ENCODE measurements around the gene LRP6. TPM values are rescaled to one million over a fixed set of nuclear protein-coding genes. Genes with fewer than 3 reads are reported as not detected.

The LRP6 gene
- total RNA-seq, 2 donors from 2014 or later, result 31.2 to 32.7 TPM

DNA sequence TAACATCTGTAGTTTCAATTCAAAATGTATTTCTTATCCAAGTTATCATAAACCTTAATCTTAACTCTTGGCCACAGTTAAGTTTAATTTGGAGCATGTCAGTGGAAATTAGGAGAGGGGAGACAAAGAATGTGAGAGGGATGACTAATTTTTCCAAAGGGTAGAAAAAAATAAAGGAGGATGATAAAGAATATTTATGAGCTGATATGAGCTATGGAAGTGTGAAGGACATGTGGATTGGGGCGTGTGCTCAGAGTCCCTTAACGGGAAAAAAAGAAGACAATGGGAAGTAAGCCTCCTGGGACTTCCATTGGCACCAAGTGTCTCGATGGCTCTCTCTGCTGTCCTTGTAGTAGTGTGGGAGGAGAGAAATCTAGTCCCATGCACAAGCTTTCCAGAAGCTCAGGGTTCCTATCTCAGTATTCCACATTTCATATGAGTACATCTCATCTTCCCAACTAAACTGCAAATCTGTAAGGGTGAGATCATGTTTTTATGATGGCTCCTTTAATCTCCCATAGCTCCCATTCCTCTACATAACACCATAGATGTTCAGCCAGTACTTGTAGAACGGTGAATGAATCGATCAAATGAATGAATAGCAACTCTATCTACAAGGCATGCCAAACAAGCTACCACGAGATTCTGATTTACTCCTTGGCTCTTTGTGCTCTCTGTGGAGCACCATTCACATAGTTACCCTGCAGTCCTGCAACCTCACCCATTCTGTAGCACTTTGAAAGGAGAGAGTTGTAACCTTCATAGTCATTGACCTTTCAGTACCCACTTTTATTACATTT lies 168.8 kb downstream of the LRP6 start:
- ATAC-seq, result no peak
- no peak for DNase-seq
- intact Hi-C loops (cut with DNase I, micrococcal nuclease), result no loop called here

DNA sequence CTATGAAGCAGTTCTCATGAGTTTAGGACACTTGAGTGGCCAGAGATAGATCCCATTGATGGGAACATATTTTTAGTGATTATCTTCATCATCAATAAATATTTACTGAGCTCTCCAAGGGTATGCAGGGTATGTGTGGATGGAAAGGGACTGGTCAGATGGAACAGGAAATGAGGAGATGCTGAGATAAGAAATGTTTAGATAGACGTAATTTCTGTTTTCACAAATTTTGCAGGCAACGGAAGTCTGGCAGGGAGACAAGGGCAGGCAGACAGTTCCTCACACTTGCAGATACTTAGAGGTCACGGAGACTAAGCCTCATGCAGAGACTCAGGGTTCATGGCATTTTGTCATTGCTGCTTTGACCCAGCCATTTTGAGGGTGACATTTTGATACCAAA lies 171.8 kb downstream of the LRP6 start:
- no peak for DNase-seq
- ATAC-seq, result no peak
- intact Hi-C loops (cut with DNase I, micrococcal nuclease), result no loop called here

DNA sequence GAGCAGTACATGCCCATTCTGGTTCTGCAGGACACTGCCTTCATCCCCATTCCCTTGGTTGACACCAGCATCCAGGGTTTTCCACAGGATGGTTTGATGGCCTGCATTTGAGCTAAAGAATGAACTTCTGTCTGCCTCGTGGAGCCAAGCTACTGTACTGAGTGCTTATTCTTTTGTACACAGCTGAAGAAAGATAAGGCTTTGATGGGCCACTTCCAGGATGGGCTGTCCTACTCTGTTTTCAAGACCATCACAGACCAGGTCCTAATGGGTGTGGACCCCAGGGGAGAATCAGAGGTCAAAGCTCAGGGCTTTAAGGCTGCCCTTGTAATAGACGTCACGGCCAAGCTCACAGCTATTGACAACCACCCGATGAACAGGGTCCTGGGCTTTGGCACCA lies 172.4 kb downstream of the LRP6 start:
- ATAC-seq (no peak), DNase-seq (no peak)
- intact Hi-C loops (cut with DNase I, micrococcal nuclease), result no loop called here

- ATAC-seq (peak; percentile 68), DNase-seq (no peak)
- intact Hi-C loops (cut with DNase I, micrococcal nuclease), result no loop called here
These were observed 174.7 kb downstream of the LRP6 start for GRCh38 chr12:12091977-12092663.

GRCh38 chr12:12091071-12091470 lies 175.8 kb downstream of the LRP6 start:
- no peak for DNase-seq
- no peak for ATAC-seq
- intact Hi-C loops (cut with DNase I, micrococcal nuclease), result no loop called here

DNA sequence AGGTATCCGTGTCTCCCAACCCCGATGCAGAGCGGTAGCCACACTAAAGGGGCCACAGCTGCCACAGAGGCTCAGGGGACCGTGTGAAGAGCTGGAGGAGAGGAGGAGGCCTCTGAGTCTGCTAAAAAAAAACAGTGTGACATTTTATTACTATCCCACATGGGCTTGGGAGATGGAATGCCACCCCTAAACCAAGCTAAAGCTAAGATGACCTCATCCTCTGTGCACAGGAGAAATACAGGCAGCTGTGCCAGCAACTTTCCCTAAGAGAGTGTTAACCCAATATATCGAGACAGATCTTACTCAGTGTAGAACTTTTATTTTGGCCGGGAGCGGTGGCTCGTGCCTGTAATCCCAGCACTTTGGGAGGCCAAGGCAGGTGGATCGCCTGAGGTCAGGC lies 178.1 kb downstream of the LRP6 start:
- ATAC-seq (no peak), DNase-seq (no peak)
- intact Hi-C loops (cut with DNase I, micrococcal nuclease), result loop anchor here in 1 of 2 donors (10.0 kb wide), 1 partner anchor 246 kb away; no protein-coding TSS in a partner anchor

DNA sequence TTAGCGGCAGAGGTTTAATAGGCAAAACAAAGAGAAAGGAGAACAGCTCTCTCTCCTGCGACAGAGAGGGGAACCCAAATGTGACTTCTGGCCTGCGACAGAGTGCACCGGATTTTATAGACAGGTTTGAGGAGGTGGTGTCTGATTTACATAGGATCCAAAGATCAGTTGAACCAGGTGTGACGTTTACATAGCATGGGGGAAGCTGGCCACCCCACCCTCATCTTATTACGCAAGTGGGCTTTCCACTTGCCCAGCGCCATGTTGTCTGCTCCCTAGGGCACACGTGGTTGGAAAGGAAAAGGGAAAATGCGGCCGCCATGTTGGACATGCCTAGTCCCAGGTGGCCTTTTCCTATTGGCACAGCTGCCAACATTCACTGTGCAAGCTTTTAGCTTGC lies 178.7 kb downstream of the LRP6 start:
- DNase-seq (no peak), ATAC-seq (no peak)
- intact Hi-C loops (cut with DNase I, micrococcal nuclease), result loop anchor here in 1 of 2 donors (10.0 kb wide), 1 partner anchor 247 kb away; no protein-coding TSS in a partner anchor

GRCh38 chr12:12087693-12088034 lies 179.2 kb downstream of the LRP6 start:
- intact Hi-C loops (cut with DNase I, micrococcal nuclease), result loop anchor here in 1 of 2 donors (10.0 kb wide), 1 partner anchor 247 kb away; no protein-coding TSS in a partner anchor
- ATAC-seq, result no peak
- DNase-seq, result no peak

DNA sequence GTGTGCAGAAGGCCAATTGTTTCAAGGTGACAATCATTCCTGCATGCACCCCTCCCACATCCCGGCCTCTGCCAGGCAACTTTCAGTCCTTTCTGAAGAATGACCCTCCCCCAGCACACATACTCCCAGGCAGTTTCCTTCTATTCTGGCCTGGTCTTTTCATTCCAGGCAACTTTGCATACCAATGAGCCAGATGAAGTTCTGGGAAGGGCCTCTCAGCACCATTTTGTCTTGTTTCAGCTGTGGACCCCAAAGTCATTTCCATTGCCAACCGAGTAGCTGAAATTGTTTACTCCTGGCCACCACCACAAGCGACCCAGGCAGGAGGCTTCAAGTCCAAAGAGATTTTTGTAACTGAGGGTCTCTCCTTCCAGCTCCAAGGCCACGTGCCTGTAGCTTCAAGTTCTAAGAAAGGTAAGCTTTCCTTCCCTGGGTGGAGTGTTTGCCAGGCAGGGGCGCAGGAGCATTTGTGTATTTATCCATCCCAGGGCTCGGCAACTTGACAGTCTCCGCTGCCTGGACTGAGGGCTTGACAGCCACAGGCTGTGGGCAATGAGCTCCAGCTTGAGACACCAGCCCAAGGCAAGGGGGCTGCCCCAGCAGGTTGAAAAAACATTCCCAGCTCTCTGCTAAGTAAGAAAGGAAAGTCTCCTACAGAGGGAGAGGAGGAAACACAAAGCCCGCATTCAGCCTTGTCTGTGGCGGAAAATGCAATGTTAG lies 179.7 kb downstream of the LRP6 start:
- no peak for ATAC-seq
- no peak for DNase-seq
- intact Hi-C loops (cut with DNase I, micrococcal nuclease), result loop anchor here in 1 of 2 donors (10.0 kb wide), 1 partner anchor 248 kb away; no protein-coding TSS in a partner anchor

DNA sequence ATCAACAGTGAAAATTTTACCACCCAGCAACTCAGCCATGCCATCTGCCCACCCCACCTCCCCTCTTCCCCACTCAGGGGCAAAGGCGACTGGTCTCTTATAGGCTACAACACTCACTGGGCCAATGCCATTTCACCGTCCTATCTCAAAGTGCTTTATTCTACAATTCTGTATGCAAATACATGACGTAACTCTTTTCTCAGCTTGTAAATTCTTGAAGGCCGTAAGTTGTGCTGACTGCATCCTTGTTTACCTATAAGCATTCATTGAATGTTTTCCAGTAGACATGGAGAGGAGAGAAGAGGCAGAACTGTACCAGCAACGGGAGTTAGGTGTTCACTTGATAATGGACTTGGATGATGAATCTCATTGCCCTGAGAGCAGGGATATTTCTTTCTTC lies 180.5 kb downstream of the LRP6 start:
- no peak for DNase-seq
- ATAC-seq, result peak; percentile 36
- intact Hi-C loops (cut with DNase I, micrococcal nuclease), result loop anchor here in 1 of 2 donors (10.0 kb wide), 1 partner anchor 248 kb away; no protein-coding TSS in a partner anchor

DNA sequence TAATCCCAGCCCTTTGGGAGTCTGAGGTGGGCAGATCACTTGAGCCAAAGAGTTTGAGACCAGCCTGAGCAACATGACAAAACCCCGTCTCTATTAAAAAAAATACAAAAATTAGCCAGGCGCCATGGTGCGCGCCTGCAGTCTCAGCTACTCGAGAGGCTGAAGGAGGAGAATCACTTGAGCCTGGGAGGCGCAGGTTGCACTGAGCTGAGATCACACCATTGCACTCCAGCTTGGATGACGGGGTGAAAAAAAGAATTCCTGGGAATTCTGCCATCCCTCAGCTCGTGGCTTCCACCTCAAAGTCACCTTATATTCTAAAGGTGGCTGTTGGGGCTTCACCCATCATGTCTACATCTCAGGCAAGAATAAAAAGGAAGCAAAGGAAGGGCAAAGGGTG lies 183.2 kb downstream of the LRP6 start:
- intact Hi-C loops (cut with DNase I, micrococcal nuclease), result loop anchor here in 1 of 2 donors (10.0 kb wide), 1 partner anchor 251 kb away; no protein-coding TSS in a partner anchor
- ATAC-seq, result no peak

DNA sequence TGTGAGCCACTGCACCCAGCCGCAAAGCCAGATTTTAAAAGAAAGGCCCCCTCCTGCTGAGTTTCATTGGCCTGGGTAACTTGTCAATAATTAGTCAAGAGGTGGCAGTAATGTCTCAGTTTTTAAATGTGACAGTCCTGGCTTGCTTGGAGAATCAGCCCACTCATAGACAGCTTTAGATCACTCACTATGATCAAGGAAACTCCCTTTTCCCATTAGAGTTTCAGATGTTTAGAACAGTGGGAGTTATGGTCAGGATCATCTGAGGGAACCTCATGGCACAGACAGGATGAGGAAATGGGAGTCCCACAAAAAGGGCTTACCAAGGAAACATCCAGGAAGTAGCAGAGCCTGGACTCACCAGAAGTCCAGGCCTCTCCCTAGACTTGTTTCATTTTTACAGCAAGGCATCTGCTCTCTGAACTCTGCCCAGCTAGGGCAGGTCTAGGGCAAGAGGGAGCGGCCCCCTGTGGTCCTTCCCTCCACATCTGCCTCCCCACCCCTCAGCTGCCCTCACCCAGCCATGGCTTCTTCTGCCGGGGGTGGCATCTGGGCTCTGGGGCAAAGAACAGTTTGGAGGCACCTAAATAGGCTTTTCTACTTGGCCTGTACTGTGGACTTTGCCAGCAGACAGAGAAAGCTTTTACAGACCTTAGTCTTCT lies 184.9 kb downstream of the LRP6 start:
- DNase-seq (peak; percentile 65 to 86), ATAC-seq (peak; percentile 94)
- intact Hi-C loops (cut with DNase I, micrococcal nuclease), result loop anchor here in 1 of 2 donors (10.0 kb wide), 1 partner anchor 253 kb away; no protein-coding TSS in a partner anchor

More for the DNA sequence above, 183.2 kb downstream of the LRP6 start:
- DNase-seq, result no peak

DNA sequence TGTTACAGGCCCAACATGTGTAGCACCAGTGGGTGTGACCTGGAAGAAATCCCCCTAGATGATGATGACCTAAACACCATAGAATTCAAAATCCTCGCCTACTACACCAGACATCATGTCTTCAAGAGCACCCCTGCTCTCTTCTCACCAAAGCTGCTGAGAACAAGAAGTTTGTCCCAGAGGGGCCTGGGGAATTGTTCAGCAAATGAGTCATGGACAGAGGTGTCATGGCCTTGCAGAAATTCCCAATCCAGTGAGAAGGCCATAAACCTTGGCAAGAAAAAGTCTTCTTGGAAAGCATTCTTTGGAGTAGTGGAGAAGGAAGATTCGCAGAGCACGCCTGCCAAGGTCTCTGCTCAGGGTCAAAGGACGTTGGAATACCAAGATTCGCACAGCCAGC lies 187.6 kb downstream of the LRP6 start:
- no peak for ATAC-seq
- DNase-seq, result no peak
- intact Hi-C loops (cut with DNase I, micrococcal nuclease), result no loop called here

DNA sequence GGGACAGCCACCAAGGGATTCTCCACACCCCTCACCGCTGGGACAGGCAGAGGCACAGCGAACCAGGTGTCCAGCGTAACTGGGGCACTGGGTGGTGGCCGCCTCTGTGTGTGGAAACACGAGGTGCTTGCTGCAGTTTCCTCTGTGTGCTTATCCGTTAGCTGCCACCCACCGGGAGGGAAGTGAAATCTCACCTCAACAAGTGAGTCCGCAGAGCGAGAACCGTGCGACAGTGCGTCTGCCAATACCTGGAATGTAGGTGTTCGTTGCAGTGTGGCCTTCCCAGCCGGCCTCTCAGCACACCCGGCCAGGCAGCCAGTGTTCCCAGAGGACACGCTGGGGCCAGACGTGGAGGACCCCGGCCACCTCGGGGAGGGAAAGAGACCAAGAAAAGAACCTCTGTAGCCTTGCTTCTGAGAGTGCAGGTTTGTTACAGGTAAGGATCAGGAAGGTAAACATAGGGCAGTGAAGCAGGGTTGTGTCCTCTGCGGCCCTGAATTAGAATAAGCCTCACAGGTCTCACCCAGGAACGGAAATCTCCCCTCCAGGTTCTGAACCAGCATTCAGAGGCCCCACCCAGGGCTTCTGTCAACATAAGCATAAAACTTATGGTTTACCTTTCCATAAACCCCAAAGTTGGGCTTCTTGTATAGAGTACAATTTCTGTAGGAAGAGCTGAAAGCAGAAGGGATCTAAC lies 194.6 kb downstream of the LRP6 start:
- intact Hi-C loops (cut with DNase I, micrococcal nuclease), result no loop called here
- DNase-seq, result peak; percentile 76

DNA sequence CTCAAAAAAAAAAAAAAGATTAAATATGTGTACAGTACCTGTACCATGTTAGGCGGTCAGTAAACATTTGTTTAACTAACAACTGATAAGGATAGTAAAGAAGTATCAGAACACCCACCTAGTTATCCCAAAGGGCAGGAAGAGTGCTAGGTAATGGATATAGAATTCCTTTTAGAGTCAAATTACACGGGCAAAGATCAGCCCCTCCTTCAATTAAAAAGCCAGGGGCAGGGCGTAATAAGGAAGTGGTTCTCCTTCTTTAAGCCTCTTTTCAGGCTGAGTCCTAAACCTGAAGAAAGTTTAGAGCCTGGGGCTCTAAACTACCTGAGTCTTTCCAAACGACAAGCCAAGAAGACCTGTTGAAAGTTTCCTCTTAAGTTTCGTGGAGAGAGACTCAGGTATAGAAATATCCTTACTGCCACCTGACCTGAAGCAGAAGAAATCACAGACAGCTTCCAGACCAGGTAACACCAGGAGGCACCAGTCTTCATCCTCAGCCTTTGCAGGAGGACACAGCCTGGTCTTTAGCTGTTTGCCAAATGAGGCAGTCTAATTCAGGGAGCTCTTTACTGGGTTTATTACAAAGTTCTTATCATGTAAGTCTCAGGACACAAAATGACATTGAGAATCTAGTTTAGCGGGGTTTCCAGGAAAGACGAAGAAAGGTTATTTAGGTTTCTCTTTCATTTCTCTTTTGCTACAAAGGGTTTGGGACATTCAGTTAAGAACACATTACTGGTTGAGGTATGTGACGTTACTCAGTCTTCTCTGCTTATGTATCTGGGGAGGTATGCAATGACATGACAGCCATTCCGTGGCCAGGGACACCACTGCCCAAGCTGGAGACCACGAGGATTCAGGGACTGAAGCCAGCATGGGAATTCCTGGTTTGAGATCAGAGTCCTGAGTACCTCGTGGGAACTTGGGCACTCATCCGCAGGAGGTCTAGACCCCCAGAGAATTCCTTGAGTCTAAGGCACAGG lies 195.9 kb downstream of the LRP6 start, which contains the start of gene BCL2L14:
Gene BCL2L14 (plus strand): TSS at position 266 of the 983 bp plus-strand sequence. CDS start 8,367 bp downstream, outside the sequence.
- intact Hi-C loops (cut with DNase I, micrococcal nuclease), result no loop called here
- DNase-seq (peak; percentile 26 to 48), ATAC-seq (peak; percentile 75)

More for the DNA sequence above, 194.6 kb downstream of the LRP6 start:
- peak; percentile 65 for ATAC-seq

GRCh38 chr12:12069821-12070548 lies 196.9 kb downstream of the LRP6 start:
- intact Hi-C loops (cut with DNase I, micrococcal nuclease), result no loop called here
- DNase-seq (no peak), ATAC-seq (no peak)
